ENCODE data around the gene EMP1.

EMP1 gene

DNA sequence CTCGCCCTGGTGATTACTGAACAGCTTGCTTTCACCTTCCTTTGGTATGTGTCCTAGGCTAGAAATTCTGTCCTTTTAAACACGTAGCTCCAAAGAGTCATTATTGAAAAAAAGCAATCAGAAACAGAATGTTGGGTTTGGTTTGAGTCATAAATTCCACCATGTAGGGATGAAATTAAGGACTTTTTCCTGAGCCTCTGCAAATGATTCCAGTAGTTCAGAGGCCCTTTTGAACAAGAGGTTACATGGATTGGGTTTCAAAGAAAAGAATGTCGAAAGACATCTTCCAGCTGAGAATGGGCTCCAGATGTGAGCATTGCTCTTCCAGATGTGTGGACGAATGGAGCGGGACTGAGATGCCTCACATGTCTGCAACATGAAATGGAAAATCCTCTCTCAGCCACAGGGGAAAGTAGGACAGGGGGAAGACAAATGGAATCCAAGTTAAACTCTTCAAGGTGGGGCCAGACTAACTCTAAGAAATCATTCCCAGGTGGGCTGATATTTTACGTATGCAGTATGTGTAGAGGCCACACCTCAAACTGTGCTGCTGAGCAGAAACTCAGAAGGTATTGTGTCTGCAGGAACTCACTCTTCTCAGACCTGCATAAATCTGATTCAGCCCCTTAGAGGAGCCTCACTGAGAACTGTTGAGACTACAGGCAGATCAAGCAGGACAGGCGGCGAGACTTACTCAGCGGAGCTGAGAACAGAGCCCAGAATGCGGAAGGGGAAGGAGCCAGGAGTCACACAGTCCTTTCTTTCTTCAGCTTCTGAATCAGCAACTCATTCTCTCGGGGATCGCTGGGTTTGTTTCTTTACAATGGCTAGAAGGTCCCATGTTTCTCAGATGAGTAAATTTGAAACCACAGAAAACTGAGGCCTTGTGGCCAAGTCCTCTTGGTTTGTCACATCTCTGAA lies 23.3 kb upstream of the EMP1 start:
- DNase-seq (ENCODE audit: low read depth), result peak; percentile 97

DNA sequence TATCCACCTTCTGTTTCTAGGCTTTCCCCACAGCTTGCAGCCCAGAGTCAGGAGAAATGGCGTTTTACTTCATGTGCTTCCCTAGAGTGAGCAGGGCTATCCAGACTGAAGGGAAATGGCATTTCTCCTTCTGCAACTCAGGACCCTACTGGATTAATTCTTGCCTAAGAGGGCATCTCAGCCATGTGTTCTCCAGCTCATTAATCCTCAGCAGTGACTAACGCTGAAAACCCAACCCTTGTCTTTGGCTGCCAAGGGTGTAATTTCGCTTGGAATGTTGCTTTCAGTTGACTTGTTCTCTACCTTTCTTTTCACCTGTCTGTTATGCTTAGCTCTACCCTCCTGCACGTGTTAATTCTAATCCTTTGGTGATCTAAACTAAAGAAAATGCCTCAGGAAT lies 21.0 kb upstream of the EMP1 start:
- peak; percentile 66 for DNase-seq (ENCODE audit: low read depth)

DNA sequence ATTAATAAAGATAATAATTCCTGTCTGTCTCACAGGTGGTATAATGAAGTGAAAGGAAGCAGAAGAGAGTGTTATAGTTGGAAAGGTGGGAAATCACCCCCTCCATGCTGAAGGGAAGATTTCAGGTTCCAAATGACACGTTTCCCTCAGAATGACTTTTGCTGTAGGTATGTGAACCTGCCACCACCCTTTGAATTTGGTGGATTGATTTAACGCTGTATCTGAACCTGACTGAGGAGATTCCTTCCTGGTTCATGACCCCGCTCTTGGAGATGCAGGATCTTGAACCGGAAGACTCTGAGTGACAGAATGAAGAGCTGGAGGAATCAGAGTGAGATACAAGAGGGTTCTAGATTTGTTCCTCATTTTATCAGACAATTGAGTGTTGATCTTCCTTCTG lies 20.3 kb upstream of the EMP1 start:
- no peak for DNase-seq (ENCODE audit: low read depth)

DNA sequence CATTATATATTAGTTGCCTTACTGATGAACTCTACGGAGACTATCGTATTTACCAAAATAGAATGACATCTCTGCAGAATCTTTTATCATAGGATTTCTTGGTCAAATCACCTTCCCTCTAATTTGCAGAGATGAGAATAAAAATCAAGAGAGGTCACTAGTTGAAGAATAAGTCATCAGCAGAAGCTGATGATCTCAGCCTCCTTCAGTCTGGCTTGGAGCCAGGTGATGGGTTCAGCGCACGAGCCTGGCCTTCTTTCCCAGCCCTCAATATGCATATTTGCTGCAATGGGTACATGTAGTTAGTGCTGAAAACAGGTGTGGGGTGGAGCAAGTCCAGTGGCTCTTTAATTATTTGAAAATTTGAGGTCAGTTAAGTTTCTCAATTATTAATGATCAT lies 19.2 kb upstream of the EMP1 start:
- no peak for DNase-seq (ENCODE audit: low read depth)

DNA sequence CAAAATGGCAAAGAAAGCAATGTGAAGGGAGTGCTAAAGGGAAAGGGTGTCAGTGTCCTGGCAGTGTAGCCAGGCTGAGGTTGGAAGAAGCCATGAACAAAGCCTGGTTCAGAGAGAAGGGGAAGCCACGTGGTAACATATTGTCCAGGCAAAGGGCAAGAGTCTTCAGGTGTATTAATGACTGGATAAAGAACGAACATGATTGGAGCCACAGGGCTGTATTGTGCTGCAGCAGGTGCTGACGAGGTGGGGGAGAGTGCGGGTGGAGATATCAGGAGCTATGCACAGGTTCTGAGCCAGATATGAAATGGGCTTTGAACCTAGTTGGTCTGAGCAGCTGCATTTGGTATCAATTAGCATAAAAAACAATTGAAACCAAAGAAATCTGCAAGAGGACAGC lies 18.6 kb upstream of the EMP1 start:
- DNase-seq (ENCODE audit: low read depth), result no peak

DNA sequence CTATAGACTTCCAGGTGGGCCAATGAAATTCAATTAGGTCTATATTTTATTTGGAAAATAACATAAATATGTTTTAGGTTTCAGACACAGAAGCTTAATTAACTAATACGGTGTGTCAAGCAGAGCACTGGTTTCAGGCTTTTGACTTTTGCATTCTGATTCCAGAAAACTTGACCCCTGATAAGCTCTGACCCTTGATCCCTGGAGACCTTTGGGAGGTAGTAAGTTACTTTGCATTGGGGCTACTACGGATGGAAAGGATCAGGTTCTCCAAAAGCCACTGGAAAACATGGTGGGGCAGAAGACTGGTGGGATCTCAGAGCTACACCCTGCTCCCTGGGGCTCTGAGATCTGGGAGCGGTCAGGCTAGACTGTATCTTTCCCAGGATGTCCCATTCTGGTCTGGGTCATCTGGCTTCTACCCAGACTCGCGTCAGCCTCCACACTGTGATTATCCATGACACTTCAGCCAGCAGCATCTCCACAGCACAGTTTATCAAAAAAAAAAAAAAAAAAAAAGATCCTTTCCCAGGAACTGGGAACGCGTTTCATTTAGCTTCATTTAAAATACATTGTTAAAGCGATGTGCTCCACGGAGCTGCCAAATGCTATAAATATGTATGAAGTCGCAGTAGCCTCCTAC lies 17.8 kb upstream of the EMP1 start:
- peak; percentile 48 for DNase-seq (ENCODE audit: low read depth)

DNA sequence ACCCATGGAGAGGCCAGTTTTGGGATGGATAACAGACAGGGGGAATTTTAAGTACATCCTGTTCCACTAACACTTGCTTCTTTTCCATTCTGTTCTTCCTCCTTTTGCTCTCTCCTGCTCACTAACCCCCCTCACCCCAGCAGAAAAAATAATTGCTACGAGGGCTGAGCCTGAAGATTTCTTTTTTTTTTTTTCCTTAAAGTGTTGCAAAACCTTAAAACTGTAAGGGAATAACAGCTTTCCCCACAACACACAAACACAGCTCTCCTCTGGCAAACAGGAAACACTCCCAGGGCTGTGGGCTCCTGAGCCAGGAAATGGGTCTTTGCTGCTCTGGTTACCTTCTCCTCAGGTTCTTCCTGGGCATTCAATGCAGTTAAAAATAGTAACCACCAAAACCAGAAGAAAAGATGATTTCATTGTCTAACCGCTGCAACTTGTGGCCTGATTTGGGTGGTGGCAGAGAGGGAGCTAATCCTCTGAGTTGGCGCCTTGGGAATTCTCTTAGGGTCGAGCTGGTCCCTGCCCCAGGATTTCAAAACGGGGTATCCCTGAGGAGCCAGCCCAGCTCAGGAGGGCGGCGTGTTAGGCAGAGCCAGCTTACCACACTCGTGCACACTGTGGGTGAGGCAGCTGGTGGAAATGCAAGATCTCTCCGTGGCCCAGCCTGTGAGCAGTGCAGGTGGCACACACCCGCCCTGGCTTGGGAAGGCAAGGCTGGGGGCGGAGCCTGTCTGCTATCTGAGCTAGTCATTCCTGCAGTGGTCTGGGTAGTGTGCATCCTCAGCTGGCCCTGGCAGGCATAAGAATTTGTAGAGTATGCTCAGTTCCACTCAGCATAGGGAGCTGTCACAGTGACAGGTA lies 17.1 kb upstream of the EMP1 start:
- DNase-seq (ENCODE audit: low read depth), result peak; percentile 53

DNA sequence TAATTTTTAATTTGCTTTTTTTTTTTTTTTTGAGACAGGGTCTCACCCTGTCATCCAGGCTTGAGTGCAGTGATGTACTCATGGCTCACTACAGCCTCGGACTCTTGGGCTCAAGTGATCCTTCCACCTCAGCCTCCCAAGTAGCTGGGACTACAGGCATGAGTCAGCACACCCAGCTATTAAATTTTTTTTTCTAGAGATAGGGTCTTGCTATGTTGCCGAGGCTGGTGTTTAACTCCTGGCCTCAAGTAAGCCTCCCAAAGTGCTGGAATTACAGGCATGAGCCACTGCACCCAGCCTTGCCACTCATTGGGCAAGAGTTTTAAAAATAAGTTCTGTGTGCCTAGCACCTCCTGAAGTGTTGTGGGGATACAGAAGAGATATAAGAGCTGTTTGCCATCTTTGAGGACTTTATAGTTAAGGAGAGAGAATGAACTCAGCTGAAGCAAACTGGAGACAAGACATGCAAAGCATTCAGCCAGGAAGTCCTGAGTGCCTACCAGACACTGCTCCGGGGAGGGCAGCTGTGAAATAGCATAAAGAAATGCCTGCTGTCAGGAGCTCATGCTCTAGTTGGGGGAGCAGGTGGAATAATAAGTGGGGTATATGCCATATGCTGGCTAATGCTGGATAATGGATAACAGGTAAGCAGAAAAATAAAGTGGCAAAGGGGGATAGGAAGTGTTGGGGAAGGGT lies 15.0 kb upstream of the EMP1 start:
- peak; percentile 51 for DNase-seq (ENCODE audit: low read depth)

DNA sequence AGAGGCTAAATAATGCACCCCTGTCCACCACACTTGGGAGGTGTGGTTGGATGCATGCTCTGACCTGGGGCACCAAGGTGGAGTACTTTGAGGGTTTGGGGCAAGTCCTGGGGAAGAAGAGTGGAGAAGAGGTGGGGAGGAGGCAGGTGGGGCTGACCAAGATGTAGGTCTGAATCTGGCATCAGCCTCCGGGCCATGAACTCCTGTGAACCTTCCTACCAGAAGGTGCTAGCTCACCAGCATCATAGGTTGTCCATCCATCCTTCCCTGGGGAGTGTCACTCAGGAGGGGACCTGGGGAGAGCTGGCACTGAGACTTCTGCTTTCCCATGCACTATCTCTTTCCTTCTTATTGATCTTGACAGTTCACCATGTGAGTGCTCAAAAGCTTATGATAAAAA lies 13.6 kb upstream of the EMP1 start:
- DNase-seq (ENCODE audit: low read depth), result no peak

DNA sequence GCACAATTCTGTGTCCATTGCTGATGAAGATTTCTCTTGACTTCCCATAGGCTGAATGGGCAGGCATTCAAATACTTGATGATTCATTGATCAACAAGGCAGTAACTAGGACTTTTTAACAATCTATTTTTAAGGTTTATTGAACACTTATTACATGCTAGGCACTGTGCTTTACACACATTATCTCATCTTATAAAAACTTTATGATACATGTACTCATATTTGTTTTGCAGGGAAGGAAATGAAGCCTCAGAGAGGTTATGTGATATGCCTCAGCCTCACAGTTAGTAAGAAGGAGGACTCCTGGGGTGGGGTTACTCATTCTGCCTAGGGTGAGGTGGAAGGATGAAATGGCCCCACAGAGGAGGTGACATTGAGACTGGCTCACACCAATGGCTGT lies 12.9 kb upstream of the EMP1 start:
- peak; percentile 61 for DNase-seq (ENCODE audit: low read depth)

DNA sequence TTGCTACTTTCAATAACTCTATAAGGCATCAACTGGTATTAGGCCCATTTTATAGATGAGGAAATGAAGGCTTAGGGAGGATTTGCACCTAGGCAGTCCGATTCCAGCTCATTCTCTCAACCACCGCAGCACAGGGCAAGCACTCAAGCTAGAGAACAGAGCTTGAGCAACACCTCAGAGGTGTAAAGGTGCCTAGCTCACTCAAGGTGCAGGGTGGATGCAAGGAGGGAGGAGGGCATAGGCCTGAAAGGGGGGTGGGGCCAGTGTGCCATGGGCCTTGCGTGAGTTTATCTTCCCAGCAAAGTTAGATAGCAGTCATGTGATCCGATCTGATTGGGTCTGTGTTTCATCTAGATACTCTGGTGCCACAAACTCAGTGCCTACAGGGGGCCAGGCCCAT lies 10.2 kb upstream of the EMP1 start:
- no peak for DNase-seq (ENCODE audit: low read depth)

DNA sequence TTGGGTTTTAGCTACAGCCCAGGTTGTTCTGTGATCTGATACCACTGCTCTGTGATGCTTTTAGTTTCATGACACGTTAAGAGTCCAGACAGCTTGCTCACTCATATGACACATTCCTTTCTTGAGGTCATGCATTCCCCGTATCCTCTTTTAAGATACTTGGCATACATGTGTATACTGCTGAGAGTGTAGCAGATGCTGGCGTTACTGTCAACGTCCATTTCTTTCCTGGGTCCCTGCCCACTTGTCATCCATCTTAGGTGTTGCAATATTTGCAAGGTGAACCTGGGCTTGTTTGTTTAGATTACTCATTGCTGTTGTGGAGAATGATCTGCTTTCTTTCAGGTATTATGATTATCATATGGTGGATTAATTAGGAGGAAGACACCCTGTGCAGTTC lies 9.1 kb upstream of the EMP1 start:
- peak; percentile 89 for DNase-seq (ENCODE audit: low read depth)

DNA sequence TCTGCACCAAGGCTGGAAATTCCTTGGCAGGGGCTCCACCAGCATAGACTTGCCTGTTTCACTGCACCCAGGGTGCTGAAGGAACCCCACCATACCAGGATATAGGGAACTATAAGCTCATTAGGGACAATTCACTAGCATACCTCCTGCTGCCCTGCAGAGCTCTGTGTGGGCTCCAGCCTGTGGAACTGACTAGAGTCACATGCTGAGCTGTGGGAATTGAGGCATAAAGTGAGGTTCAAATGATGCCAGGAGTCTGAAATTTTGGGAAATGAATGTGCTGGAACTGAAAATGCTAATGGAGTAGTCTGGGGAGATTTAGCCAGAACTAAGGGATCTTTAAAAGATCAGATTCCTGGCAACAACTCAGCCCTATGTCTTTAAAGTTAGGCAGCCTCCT lies 7.3 kb upstream of the EMP1 start:
- no peak for DNase-seq (ENCODE audit: low read depth)

DNA sequence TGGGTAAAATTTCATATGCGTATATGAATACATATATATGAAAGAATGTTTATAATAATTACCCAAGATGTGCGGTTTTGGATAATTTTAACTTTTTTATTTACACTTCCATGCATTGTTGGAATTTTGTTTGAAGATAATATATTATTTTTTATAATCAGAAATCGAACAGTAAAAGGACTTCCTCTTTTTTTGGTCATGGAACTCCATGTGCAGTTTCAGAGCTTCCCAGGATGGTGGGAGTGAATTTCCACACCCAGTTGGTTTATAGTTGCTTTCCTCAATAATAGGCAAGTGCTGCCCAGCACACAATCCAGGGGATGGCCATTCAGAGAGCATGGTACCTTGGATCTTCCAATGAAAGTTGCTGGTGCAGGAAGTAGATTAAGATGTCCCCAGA lies 6.3 kb upstream of the EMP1 start:
- no peak for DNase-seq (ENCODE audit: low read depth)

DNA sequence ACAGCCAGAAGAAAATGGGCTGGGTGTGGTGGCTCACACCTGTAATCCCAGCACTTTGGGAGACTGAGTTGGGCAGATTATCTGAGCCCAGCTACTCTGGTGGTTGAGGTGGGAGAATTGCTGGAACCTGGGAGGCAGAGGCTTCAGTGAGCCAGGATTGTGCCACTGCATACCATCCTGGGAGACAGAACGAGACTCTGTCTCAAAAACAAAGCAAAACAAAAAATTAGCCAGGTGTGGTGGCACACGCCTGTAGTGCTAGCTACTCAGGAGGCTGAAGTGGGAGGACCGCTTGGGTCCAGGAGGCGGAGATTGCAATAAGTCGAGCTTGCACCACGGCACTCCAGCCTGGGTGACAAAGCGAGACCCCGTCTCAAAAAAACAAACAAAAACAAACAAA lies 3.8 kb upstream of the EMP1 start:
- DNase-seq (ENCODE audit: low read depth), result no peak

DNA sequence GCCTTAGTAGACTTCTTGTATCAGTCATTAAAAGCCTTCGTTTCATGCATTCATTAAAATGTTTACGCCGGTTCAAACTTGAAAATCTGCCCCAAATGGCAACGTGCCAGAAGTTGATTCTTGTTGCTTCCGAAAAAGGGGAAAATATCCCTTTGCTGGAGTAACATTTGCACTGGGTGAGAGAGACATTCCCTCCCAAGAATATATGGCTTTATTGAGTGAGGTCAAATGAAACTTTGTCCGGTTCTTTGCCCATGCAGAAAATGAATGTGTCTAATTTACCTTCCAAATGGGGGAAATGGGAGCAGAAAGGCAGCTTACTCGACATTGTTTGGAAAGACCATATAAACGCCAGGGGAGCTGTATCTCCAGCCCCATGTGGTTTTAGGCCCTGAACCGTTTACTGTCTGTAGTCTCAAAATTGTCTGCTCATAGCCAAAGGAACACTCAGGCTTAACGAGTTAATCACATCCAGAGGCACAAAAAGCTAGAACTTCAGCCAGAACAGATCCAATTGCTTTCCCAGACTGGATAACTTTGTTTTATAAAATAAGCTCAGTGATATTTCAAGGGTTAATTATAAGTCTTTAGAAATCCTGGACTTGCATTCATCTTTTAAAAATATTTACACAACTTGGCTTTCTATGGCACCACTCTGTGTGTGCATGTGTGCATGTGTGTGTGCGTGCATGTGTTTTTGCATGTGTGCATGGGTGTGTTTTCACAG lies 2.9 kb upstream of the EMP1 start:
- DNase-seq (ENCODE audit: low read depth), result no peak

DNA sequence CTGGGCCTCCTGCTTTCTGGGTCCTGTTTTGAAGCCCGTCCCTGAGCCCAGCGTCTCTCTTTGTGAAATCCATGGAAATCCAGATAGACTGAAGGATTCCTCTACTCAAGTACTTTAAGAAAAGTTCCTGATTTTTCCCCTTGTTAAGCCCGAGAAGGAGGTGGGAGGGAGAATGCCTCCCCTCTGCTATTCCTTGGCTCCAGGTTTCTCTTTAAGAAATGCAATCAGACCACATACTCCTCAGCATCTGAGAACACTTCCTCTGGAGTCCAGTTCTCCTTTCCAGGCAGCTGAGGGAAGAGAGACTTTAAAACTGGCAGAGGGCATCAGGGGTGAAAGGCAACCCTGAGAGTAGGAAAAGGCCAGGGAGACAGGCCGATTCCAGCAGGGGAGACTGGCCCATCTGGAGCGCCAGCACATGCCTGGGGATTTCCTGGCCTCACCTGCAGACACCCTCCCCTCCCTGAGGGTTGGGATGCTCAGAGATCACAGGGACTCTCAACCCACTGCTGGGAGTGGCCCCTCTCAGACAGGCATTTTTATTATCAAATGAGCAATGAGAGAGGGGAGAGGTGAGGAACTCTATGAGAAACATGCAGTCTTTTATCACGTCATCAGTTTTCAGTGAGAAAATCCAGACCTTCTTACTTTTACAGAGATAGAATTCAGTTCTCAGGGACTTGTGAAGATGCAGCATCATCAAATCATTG lies 2.0 kb upstream of the EMP1 start:
- DNase-seq (ENCODE audit: low read depth), result peak; percentile 46

DNA sequence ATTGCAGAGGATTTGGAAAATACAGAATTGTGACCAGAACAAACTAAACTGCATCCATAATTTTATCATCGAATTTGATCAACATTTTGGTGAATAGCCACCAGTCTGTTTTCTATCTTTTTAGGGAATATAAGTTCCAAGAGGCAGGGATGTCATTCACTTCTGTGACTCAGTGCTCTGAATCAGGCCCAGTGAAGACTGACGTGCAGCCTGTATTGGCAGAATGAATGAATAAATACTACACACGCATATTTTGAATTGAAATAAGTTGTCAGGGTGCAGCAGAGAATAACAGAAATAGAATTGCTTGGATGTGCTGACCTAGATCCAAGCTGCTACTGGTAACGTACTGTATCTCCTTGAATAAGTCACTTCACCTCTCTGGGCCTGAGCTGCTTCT lies 1.3 kb upstream of the EMP1 start:
- DNase-seq (ENCODE audit: low read depth), result peak; percentile 52

DNA sequence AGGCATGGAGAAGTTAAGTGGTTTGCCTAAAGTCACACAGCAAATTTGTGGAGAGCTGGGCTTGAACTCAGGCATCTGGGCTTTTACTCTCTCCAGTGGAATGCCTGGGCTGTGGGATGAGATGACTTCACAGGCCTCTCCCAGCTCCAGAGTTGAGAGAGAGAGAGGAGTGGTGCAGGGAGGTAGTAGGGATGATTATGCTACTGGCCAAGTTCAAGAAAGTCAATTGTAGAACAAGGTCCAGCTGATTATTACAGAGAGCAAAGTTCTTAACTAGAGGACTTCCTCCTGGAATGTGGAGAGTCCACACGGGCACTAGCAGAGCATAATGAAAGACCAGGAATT lies 769 bp upstream of the EMP1 start:
- peak; percentile 77 for DNase-seq (ENCODE audit: low read depth)

DNA sequence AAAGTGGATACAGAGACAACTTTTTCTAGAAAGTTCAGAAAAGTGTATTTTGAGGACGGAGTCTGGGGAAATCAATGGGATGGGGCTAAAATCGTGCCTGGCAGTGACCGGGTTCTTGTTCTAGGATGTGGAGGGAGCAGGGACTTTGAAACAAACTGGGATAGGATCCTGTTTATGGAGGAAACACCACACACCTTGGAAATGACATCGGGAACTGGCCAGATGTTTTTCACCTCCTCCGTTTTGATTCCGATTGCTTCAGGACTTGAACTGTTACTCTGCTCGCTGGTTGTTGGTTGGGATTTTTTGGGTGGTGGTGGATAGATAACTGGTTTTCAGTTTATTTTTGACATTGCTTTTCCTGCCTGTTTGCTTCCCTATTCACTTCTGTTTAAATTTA lies 506 bp downstream of the EMP1 start:
- DNase-seq (ENCODE audit: low read depth), result no peak
